Measurements from ENCODE around the gene SESN1.

Gene SESN1

GRCh38 chr6:109034526-109034925 lies 60.1 kb downstream of the SESN1 start:
- in situ Hi-C loops (cut with MboI; ENCODE audit: low sequenced_read_pairs), result no loop called here

DNA sequence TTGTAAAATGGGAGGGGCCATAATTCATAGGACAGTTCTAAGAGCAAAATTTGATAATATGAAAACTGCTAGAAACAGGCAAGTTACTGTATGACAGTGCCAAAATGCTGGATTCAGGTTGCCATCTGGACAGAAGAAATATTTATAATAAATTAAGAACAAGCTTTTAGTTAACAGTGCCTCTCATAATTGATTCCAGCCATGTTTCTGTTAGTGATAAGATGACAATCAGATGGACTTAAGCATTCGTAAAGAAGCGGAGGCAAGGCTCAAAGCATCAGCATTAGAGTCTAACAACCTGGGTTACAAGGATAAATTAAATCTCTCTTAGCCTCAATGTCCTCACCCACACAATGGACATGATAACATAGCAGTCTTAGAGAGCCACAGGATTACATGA lies 61.0 kb downstream of the SESN1 start:
- in situ Hi-C loops (cut with MboI; ENCODE audit: low sequenced_read_pairs), result no loop called here

DNA sequence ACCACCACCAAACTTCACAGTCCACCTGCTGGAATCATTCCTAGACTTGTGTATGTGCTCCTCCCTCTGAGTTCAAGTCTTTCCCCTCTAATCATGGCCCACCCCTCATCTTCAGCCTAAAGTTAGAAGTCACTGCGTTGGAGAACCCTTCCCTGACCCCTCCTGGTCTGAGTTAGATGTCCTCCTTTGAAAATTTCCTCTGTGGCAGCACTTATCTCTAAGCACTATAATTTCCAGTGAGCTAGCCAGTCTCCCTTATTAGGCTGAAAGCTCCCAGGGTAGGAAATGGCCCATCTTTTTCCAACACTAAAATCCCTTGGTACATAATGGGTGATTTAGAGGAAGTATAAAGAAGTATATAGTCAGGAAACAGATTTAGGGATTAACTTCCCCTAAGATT lies 63.2 kb downstream of the SESN1 start:
- in situ Hi-C loops (cut with MboI; ENCODE audit: low sequenced_read_pairs), result no loop called here

GRCh38 chr6:109029313-109029712 lies 65.3 kb downstream of the SESN1 start:
- in situ Hi-C loops (cut with MboI; ENCODE audit: low sequenced_read_pairs), result no loop called here

DNA sequence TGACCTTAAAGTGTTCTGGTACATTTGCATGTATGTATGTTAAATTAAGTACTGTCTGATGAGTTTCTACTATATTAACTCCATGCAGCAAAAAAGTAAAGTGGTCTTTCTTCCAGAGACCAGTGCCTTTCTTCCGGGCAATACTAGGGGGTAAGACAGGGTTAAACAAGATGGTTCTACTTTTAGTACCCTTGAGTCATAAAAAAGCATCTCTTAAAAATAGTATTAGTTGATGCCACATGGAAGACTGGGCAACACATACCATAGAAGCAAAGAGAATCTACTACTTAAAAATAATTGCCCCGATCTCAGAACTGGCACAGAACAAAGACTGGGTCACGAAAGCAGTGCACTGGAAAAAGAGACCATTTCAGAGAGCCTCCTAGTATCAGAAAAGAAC lies 66.2 kb downstream of the SESN1 start:
- in situ Hi-C loops (cut with MboI; ENCODE audit: low sequenced_read_pairs), result no loop called here

- in situ Hi-C loops (cut with MboI; ENCODE audit: low sequenced_read_pairs), result no loop called here
These were observed 66.7 kb downstream of the SESN1 start for GRCh38 chr6:109027964-109028363.

- in situ Hi-C loops (cut with MboI; ENCODE audit: low sequenced_read_pairs), result no loop called here
These were observed 69.0 kb downstream of the SESN1 start for GRCh38 chr6:109025639-109026038.

DNA sequence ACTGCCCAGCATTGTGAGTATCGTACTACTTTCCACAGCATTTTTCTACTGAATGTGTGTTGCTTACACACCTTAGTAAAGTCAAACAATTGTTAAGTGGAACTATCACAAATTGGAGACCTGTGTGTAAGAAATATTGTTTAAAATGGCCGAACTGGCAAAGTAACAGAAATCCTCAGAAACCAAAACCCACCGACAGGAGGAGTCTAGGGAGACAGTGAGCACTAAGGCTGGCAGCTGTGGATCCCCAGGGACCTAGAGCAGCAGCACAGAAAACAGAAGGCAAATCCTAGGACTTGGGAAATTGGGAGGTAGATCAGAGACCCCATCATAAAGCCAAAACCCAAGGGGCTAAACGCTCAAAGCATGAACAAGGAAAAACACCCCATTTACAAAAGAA lies 69.9 kb downstream of the SESN1 start:
- in situ Hi-C loops (cut with MboI; ENCODE audit: low sequenced_read_pairs), result no loop called here

DNA sequence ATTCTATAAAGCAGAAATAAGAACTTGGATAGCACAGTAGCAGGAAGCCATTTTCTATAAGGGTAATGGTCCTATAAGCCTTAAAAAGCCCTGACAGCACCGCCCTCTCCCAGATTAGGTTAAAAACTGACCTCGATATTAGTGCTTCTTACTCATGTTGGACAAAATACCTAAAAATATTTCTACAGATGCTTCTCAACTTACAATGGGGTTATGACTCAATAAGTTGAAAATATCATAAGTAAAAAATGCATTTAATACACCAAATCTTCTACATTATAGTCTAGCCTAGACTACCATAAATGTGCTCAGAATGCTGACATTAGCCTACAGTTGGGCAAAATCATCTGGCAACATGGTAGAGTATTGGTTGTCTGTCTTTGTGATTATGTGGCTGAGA lies 70.3 kb downstream of the SESN1 start:
- in situ Hi-C loops (cut with MboI; ENCODE audit: low sequenced_read_pairs), result no loop called here

- in situ Hi-C loops (cut with MboI; ENCODE audit: low sequenced_read_pairs), result no loop called here
These were observed 71.2 kb downstream of the SESN1 start for GRCh38 chr6:109023356-109023925.

- in situ Hi-C loops (cut with MboI; ENCODE audit: low sequenced_read_pairs), result no loop called here
These were observed 72.8 kb downstream of the SESN1 start for GRCh38 chr6:109021870-109022269.

DNA sequence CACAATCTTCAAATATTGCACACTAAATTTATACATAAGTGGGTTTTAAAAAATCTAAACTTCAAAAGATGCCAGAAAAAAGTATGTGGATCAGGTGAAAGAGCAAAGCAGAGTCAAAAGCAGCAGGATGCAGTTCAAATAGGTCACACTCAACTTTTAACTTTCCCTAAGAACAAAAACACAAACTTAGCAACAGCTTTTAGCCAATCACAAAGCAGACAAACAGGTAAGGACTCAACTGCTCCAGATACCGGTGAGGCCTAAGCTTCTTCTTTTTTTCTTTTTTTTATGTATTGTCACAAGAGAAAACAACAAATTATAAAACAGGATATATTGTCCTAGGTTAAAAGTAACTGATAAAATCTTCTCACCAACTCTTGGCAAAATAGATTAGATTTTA lies 74.7 kb downstream of the SESN1 start:
- in situ Hi-C loops (cut with MboI; ENCODE audit: low sequenced_read_pairs), result no loop called here

GRCh38 chr6:109015176-109015575 lies 79.5 kb downstream of the SESN1 start:
- in situ Hi-C loops (cut with MboI; ENCODE audit: low sequenced_read_pairs), result no loop called here

- in situ Hi-C loops (cut with MboI; ENCODE audit: low sequenced_read_pairs), result no loop called here
These were observed 80.0 kb downstream of the SESN1 start for GRCh38 chr6:109014606-109015005.

- in situ Hi-C loops (cut with MboI; ENCODE audit: low sequenced_read_pairs), result no loop called here
These were observed 80.9 kb downstream of the SESN1 start for GRCh38 chr6:109013656-109014305.

GRCh38 chr6:109010705-109011102 lies 83.9 kb downstream of the SESN1 start:
- in situ Hi-C loops (cut with MboI; ENCODE audit: low sequenced_read_pairs), result no loop called here

DNA sequence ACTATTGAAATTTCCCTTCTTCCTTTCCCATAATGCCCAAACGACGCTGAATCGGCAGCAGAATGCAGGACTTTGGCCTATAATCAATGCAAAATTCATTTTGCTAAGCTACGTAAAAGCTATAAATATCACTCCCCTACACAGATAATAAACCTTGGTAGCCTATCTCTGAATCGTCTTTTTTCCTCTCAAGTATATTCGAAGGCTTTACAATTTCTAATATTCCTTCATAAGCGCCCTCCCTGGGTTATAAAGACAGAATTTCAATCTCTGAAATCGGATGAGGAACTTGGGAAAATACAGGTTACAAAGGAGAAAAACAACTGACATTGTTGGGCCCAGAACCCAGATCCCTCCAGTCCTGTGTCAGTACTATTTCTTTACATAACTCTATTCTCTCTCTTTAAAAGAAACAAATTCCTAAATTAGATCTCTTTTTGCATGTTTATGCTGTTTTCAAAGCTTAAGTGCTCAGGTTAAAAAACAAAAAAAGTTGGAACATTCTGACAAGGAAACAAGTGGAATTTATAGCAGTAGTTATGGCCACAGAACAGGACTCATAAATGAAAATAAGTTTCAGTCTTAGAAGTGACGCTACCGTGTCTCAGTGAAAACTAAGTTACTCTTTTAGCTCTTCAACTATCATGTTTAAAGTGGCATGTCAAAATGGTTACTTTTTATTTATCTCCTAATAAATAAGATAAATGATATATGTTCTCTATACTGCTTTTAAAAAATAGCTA lies 84.5 kb downstream of the SESN1 start:
- in situ Hi-C loops (cut with MboI; ENCODE audit: low sequenced_read_pairs), result no loop called here

GRCh38 chr6:109009236-109009961 lies 85.2 kb downstream of the SESN1 start:
- in situ Hi-C loops (cut with MboI; ENCODE audit: low sequenced_read_pairs), result no loop called here

- in situ Hi-C loops (cut with MboI; ENCODE audit: low sequenced_read_pairs), result no loop called here
These were observed 86.0 kb downstream of the SESN1 start for GRCh38 chr6:109008537-109009235.

GRCh38 chr6:109008054-109008453 lies 86.6 kb downstream of the SESN1 start:
- in situ Hi-C loops (cut with MboI; ENCODE audit: low sequenced_read_pairs), result no loop called here

DNA sequence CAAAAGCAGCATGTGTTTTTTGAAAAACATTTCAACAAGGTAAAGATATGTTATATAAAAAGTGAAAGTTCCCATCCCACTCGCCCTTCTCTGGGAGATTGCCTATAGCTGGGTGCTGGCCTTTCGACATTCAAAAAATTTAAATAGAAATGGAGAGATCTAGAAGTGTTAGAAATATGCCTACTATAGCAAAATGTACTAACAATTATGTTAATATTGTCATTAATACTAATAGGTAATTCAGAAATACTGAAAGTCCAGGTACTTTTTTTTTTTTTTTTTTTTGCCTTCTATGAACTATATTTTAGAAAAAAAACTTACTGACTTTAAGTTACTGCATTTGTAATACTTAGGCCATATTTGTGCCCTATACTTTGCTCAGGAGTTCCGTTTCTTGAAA lies 87.1 kb downstream of the SESN1 start:
- in situ Hi-C loops (cut with MboI; ENCODE audit: low sequenced_read_pairs), result no loop called here

Measured in HL-60/S4 (cell line).